Liver (tissue), 9 donors: ENCODE results near the gene GRID1. TPM values are rescaled to one million over a fixed set of nuclear protein-coding genes. Genes with fewer than 3 reads are reported as not detected.

Source experiments
- DNase-seq: peaks from one replicate; pipeline ENCODE4 v3.0.0-alpha.2; 2017; ENCODE audit warnings: low spot score
- H3K27ac ChIP-seq, 2 donors: one replicate each; pipeline ENCODE4 v1.7.0; 2013; ENCODE audit warnings: inconsistent platforms in 2 of 2, low read length in 2 of 2, control low read depth in 1 of 2, low read depth in 1 of 2, mild to moderate bottlenecking in 1 of 2
- H3K27me3 ChIP-seq, 4 donors: one replicate each; pipeline versions ENCODE4 v1.6.1 to v1.7.0; 2013; ENCODE audit warnings: low read length in 3 of 4, inconsistent platforms in 1 of 4, mild to moderate bottlenecking in 1 of 4, moderate library complexity in 1 of 4; ENCODE audit not compliant: control insufficient read depth in 4 of 4, insufficient read depth in 4 of 4
- H3K36me3 ChIP-seq, 4 donors: one replicate each; pipeline versions ENCODE4 v1.6.1 to v1.7.0; 2013; ENCODE audit warnings: low read length in 3 of 4, mild to moderate bottlenecking in 3 of 4, low read depth in 1 of 4, moderate library complexity in 1 of 4; ENCODE audit not compliant: control insufficient read depth in 4 of 4, insufficient read depth in 3 of 4
- H3K4me1 ChIP-seq, 4 donors: one replicate each; pipeline versions ENCODE4 v1.6.1 to v1.7.0; 2013; ENCODE audit warnings: low read length in 3 of 4, mild to moderate bottlenecking in 3 of 4, moderate library complexity in 1 of 4; ENCODE audit not compliant: control insufficient read depth in 4 of 4, insufficient read depth in 4 of 4
- H3K4me3 ChIP-seq, 3 donors: one replicate each; pipeline versions ENCODE4 v1.6.1 to v1.7.0; 2013; ENCODE audit warnings: low read length in 3 of 3, control low read depth in 1 of 3, low read depth in 1 of 3, mild to moderate bottlenecking in 1 of 3
- H3K9ac ChIP-seq, 2 donors: one replicate each; pipeline ENCODE4 v1.7.0; 2013; ENCODE audit warnings: low read length in 2 of 2, mild to moderate bottlenecking in 2 of 2, moderate library complexity in 2 of 2, control low read depth in 1 of 2, low read depth in 1 of 2
- H3K9me3 ChIP-seq, 4 donors: one replicate each; pipeline versions ENCODE4 v1.6.1 to v1.7.0; 2013; ENCODE audit warnings: low read length in 3 of 4; ENCODE audit not compliant: control insufficient read depth in 4 of 4
- CTCF ChIP-seq: fragments of 150-350 bp; IDR thresholded peaks from 2 replicates; pipeline ENCODE4 v1.5.1; 2017; ENCODE audit warnings: improper control_type of control experiment, low read depth, low read length; ENCODE audit not compliant: missing input control
- EGR1 ChIP-seq, 2 donors: IDR thresholded peaks; 2 replicates each; pipeline ENCODE4 v1.6.1; 2016 to 2018; ENCODE audit warnings: antibody characterized with exemption in 2 of 2, low read depth in 2 of 2
- FOXA1 ChIP-seq: IDR thresholded peaks from 2 replicates; pipeline ENCODE4 v1.6.1; 2016; ENCODE audit warnings: antibody characterized with exemption
- GABPA ChIP-seq, 2 donors: IDR thresholded peaks in 1 of 2; conservative IDR thresholded peaks in 1 of 2; 2 replicates each; pipeline ENCODE4 v1.6.1; 2016; ENCODE audit warnings: antibody characterized with exemption in 2 of 2, mild to moderate bottlenecking in 1 of 2, moderate library complexity in 1 of 2
- HNF4A ChIP-seq, 2 donors: conservative IDR thresholded peaks; 2 replicates each; pipeline ENCODE4 v1.6.1; 2016; ENCODE audit warnings: antibody characterized with exemption in 2 of 2, mild to moderate bottlenecking in 2 of 2
- HNF4G ChIP-seq: IDR thresholded peaks from 2 replicates; pipeline ENCODE4 v1.6.1; 2016; ENCODE audit warnings: antibody characterized with exemption
- JUND ChIP-seq, 2 donors: IDR thresholded peaks; 2 replicates each; pipeline ENCODE4 v1.6.1; 2016; ENCODE audit warnings: antibody characterized with exemption in 2 of 2
- MAX ChIP-seq: IDR thresholded peaks from 2 replicates; pipeline ENCODE4 v1.6.1; 2016; ENCODE audit warnings: antibody characterized with exemption
- NR2F2 ChIP-seq: IDR thresholded peaks from 2 replicates; pipeline ENCODE4 v1.6.1; 2016; ENCODE audit warnings: antibody characterized with exemption
- RAD21 ChIP-seq, 2 donors: IDR thresholded peaks; 2 replicates each; pipeline ENCODE4 v1.6.1; 2016; ENCODE audit warnings: antibody characterized with exemption in 2 of 2, mild to moderate bottlenecking in 2 of 2
- REST ChIP-seq: IDR thresholded peaks from 2 replicates; pipeline ENCODE4 v1.6.1; 2016; ENCODE audit warnings: antibody characterized with exemption, mild to moderate bottlenecking
- RXRA ChIP-seq, 2 donors: IDR thresholded peaks; 2 replicates each; pipeline ENCODE4 v1.6.1; 2017 to 2018; ENCODE audit warnings: antibody characterized with exemption in 2 of 2, mild to moderate bottlenecking in 1 of 2
- SP1 ChIP-seq: IDR thresholded peaks from 2 replicates; pipeline ENCODE4 v1.6.1; 2018; ENCODE audit warnings: antibody characterized with exemption, mild to moderate bottlenecking
- YY1 ChIP-seq: IDR thresholded peaks from 2 replicates; pipeline ENCODE4 v1.6.1; 2016; ENCODE audit warnings: antibody characterized with exemption, mild to moderate bottlenecking
- ZBTB33 ChIP-seq: IDR thresholded peaks from 2 replicates; pipeline ENCODE4 v1.6.1; 2016; ENCODE audit warnings: antibody characterized with exemption
- WGBS: extraction: QIAGEN DNeasy Blood & Tissue Kit; methylation state at CpG from one replicate; pipeline ENCODE4 v1.1.7; 2013; 5-methylcytosine and 5-hydroxymethylcytosine counted together
- polyA plus RNA-seq, 2 donors: library from polyadenylated mRNA; stranded (reverse) in 1 of 2; unstranded in 1 of 2; fragments of 200-250 nt in 1 of 2; fragments of >200 nt in 1 of 2; fragmentation: Nextera tagmentation in 1 of 2; extraction: Ambion mirVana in 1 of 2; gene quantifications; one replicate each; pipeline versions ENCODE4 v1.2.1 to v1.2.3, GENCODE V29; 2013 to 2015
- total RNA-seq, 2 donors: library from RNA; depleted of rRNA; stranded (reverse); fragments of >200 nt; gene quantifications; one replicate each; pipeline ENCODE4 v1.2.3, GENCODE V29; 2014
- TF ChIP-seq, protein P1 (sequence below): IDR thresholded peaks from 2 replicates; pipeline ENCODE4 v1.6.1; 2016; ENCODE audit warnings: antibody characterized with exemption
- donor health status: healthy.
- donor health status: healthy.
- donor health status: healthy.
- donor health status: healthy.
- donor health status: healthy.

Gene GRID1
- total and polyA plus RNA-seq, 4 donors: 0.09 to 0.17 (median 0.14) TPM; not detected in 1

- no peaks in the 10 kb centered on the region for H3K9me3 ChIP-seq
- no peak for DNase-seq
- TF ChIP-seq ZBTB33: no peak
- TF ChIP-seq GABPA (IDR thresholded peaks at IDR 0.05 in 1 of 2, conservative IDR thresholded peaks at IDR 0.05 in 1 of 2): no peak
- TF ChIP-seq JUND (IDR thresholded peaks at IDR 0.05): no peak
- no peak for TF ChIP-seq SP1
- no peak for TF ChIP-seq RAD21 (IDR thresholded peaks at IDR 0.05)
- TF ChIP-seq, protein P1, sequence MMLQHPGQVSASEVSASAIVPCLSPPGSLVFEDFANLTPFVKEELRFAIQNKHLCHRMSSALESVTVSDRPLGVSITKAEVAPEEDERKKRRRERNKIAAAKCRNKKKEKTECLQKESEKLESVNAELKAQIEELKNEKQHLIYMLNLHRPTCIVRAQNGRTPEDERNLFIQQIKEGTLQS: no peak
- no peak for TF ChIP-seq YY1
- no peak for TF ChIP-seq NR2F2
- TF ChIP-seq REST: no peak
- H3K4me1 ChIP-seq: no peaks in the 10 kb centered on the region
- no peaks in the 10 kb centered on the region for H3K36me3 ChIP-seq
- H3K4me3 ChIP-seq: no peak overlapping the region
- WGBS: 84% methylated on average over 8 of the region's 8 CpGs
- H3K9ac ChIP-seq: no peak overlapping the region
- H3K27me3 ChIP-seq: no peaks in the 10 kb centered on the region
- H3K27ac ChIP-seq: no peak overlapping the region
Observed at GRCh38 chr10:86189891-86190290, 176.7 kb downstream of the GRID1 start.

DNA sequence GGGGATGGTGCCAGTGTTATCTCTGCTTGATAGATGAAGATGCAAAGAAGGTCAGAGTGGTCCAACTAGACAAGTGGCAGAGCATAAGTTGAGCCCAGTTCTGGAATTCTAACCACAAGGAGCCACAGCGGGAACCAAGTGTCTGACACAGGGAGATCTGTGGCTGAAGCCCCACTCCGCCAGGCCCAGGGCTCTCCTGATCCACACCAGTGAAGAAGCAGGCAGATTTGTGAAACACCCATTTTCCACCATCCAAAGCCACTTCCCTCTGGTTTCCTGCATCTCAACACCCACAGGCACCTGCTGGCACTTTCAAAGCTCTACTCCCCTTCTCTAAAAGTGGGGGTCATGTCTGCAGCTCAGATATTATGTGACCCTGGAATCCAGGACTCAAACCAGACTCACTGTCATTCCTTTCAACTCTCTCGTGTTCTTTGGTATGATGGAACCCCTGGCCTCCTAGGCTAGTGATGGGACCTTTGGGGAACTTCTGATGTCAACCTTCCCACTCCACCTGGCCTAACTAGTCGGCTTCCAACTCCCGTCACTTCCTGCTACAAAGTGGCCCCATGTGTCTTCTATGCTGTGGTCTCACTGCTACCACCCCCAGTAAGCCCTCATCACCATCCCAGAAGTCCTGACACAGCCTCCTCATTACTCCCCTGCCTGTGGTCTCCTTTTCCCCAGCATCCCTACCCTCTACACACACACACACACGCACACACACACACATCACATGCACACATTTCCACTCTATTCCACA is 177.6 kb downstream of the GRID1 start:
- no peak for DNase-seq
- WGBS: 80% methylated on average over 6 of the region's 6 CpGs
- Histone ChIP-seq H3K27me3 (no peaks in the 10 kb centered on the region), H3K27ac (no peak overlapping the region), H3K9ac (no peak overlapping the region), H3K9me3 (no peaks in the 10 kb centered on the region), H3K36me3 (no peaks in the 10 kb centered on the region), H3K4me3 (no peak overlapping the region), H3K4me1 (no peaks in the 10 kb centered on the region)
- no peak for TF ChIP-seq MAX
- TF ChIP-seq, protein P1: no peak
- TF ChIP-seq CTCF: no peak
- TF ChIP-seq SP1: no peak
- TF ChIP-seq REST: no peak
- no peak for TF ChIP-seq HNF4G
- TF ChIP-seq JUND (IDR thresholded peaks at IDR 0.05): no peak
- no peak for TF ChIP-seq RAD21 (IDR thresholded peaks at IDR 0.05)
- TF ChIP-seq FOXA1: no peak
- no peak for TF ChIP-seq ZBTB33
- no peak for TF ChIP-seq YY1
- TF ChIP-seq EGR1 (IDR thresholded peaks at IDR 0.05; ENCODE audit: low read depth in 2 of 2): no peak
- TF ChIP-seq HNF4A (conservative IDR thresholded peaks at IDR 0.05): no peak
- TF ChIP-seq RXRA (IDR thresholded peaks at IDR 0.05): no peak
- no peak for TF ChIP-seq GABPA (IDR thresholded peaks at IDR 0.05 in 1 of 2, conservative IDR thresholded peaks at IDR 0.05 in 1 of 2)
